Measurements from ENCODE around the gene MLH3.
A peak's percentile ranks its signal among the peaks of the same experiment; 100 is the strongest.
"Not testable (repeated sequence)": the region's sequence is repeated elsewhere in the genome, so short reads cannot be mapped to it uniquely, and the experiment has no call there.

MLH3 gene

GRCh38 chr14:75084513-75084912, 33.2 kb upstream of the MLH3 start:
- no peak overlapping the region for H3K27ac ChIP-seq (ENCODE audit: low read depth, low read length, severe bottlenecking)
- H3K4me1 ChIP-seq (ENCODE audit: control insufficient read depth, insufficient read depth, low read length, poor library complexity, severe bottlenecking): no peaks in the 10 kb centered on the region
- peaks cover 72% of the 10 kb centered on the region for H3K36me3 ChIP-seq (ENCODE audit: control insufficient read depth, insufficient read depth, low read length)
- H3K9me3 ChIP-seq (ENCODE audit: control insufficient read depth, low read length): no peaks in the 10 kb centered on the region
- no peak overlapping the region for H3K4me3 ChIP-seq (ENCODE audit: extremely low read depth, insufficient read depth, low read length, poor library complexity, severe bottlenecking)
- WGBS, 2 experiments (ENCODE audit: insufficient coverage in 2 of 2): 95 to 98% methylated on average over 3 to 5 of the region's 5 CpGs

DNA sequence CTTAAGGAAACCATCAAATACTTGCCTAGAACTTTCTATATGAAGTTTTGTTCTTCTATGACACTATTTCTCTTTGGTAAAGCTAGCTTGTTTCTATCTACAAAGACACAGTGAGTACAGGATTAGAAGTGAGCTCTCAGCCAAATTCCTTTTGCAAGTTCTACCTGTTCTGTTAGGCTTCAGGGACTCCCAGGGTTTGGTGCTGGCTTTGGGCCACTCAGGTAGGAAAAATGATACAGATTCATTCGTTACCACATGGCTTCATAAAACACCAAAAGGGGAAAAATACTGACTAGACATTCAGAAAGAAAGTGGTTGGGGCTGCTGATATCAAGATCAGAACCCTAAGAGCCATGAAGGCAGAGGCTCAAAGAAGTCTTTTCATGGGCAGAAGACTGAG, 32.0 kb upstream of the MLH3 start:
- H3K4me1 ChIP-seq (ENCODE audit: control insufficient read depth, insufficient read depth, low read length, poor library complexity, severe bottlenecking): no peaks in the 10 kb centered on the region
- peaks cover 66% of the 10 kb centered on the region for H3K36me3 ChIP-seq (ENCODE audit: control insufficient read depth, insufficient read depth, low read length)
- H3K4me3 ChIP-seq (ENCODE audit: extremely low read depth, insufficient read depth, low read length, poor library complexity, severe bottlenecking): no peak overlapping the region
- no CpG with 5 or more reads among the region's 1 CpG for WGBS, 2 experiments (ENCODE audit: insufficient coverage in 2 of 2)
- no peaks in the 10 kb centered on the region for H3K9me3 ChIP-seq (ENCODE audit: control insufficient read depth, low read length)
- H3K27ac ChIP-seq (ENCODE audit: low read depth, low read length, severe bottlenecking): no peak overlapping the region

GRCh38 chr14:75081660-75082229, 30.5 kb upstream of the MLH3 start:
- WGBS, 2 experiments (ENCODE audit: insufficient coverage in 2 of 2): 90% methylated on average over 2 of the region's 2 CpGs; no CpG with 5 or more reads in 1 of the 2 experiments
- Histone ChIP-seq H3K4me3 (ENCODE audit: extremely low read depth, insufficient read depth, low read length, poor library complexity, severe bottlenecking) (no peak overlapping the region), H3K36me3 (ENCODE audit: control insufficient read depth, insufficient read depth, low read length) (peaks cover 51% of the 10 kb centered on the region), H3K27ac (ENCODE audit: low read depth, low read length, severe bottlenecking) (no peak overlapping the region), H3K9me3 (ENCODE audit: control insufficient read depth, low read length) (no peaks in the 10 kb centered on the region), H3K4me1 (ENCODE audit: control insufficient read depth, insufficient read depth, low read length, poor library complexity, severe bottlenecking) (no peaks in the 10 kb centered on the region)

- Histone ChIP-seq H3K9me3 (ENCODE audit: control insufficient read depth, low read length) (no peaks in the 10 kb centered on the region), H3K36me3 (ENCODE audit: control insufficient read depth, insufficient read depth, low read length) (peaks cover 29% of the 10 kb centered on the region), H3K4me3 (ENCODE audit: extremely low read depth, insufficient read depth, low read length, poor library complexity, severe bottlenecking) (no peak overlapping the region), H3K4me1 (ENCODE audit: control insufficient read depth, insufficient read depth, low read length, poor library complexity, severe bottlenecking) (no peaks in the 10 kb centered on the region), H3K27ac (ENCODE audit: low read depth, low read length, severe bottlenecking) (no peak overlapping the region)
- 94 to 98% methylated on average over 2 to 4 of the region's 4 CpGs for WGBS, 2 experiments (ENCODE audit: insufficient coverage in 2 of 2)
Measured at GRCh38 chr14:75079521-75079920, 28.3 kb upstream of the MLH3 start.

- Histone ChIP-seq H3K36me3 (ENCODE audit: control insufficient read depth, insufficient read depth, low read length) (peaks cover 17% of the 10 kb centered on the region), H3K9me3 (ENCODE audit: control insufficient read depth, low read length) (no peaks in the 10 kb centered on the region), H3K27ac (ENCODE audit: low read depth, low read length, severe bottlenecking) (peak overlapping the region; percentile 7), H3K4me3 (ENCODE audit: extremely low read depth, insufficient read depth, low read length, poor library complexity, severe bottlenecking) (no peak overlapping the region), H3K4me1 (ENCODE audit: control insufficient read depth, insufficient read depth, low read length, poor library complexity, severe bottlenecking) (no peaks in the 10 kb centered on the region)
Measured at GRCh38 chr14:75077794-75078193, 26.5 kb upstream of the MLH3 start.

DNA sequence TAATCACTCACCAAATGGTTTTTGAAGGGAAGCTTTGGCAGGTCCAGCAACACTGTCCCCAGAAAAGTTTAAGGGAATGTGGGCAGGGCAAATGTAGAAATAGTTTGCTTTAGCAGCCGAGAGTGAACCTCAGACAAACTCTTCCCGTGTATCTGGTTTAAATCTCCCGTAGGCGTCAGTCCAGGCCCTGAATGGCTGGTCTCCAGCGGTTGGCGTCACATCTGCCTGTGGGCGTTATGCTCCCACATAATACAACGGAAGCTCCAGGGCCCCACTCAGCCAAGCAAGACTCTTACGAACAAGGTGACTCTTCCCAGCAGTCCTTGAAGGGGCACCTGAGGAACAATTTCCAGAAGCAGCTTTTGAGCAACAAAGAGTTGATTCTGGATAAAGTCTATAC, 19.1 kb upstream of the MLH3 start:
- H3K4me1 ChIP-seq (ENCODE audit: control insufficient read depth, insufficient read depth, low read length, poor library complexity, severe bottlenecking): no peaks in the 10 kb centered on the region
- H3K4me3 ChIP-seq (ENCODE audit: extremely low read depth, insufficient read depth, low read length, poor library complexity, severe bottlenecking): no peak overlapping the region
- no peak overlapping the region for H3K27ac ChIP-seq (ENCODE audit: low read depth, low read length, severe bottlenecking)
- H3K9me3 ChIP-seq (ENCODE audit: control insufficient read depth, low read length): no peaks in the 10 kb centered on the region
- H3K36me3 ChIP-seq (ENCODE audit: control insufficient read depth, insufficient read depth, low read length): no peaks in the 10 kb centered on the region
- 95 to 96% methylated on average over 9 of the region's 9 CpGs for WGBS, 2 experiments (ENCODE audit: insufficient coverage in 2 of 2)

GRCh38 chr14:75069811-75070145, 18.5 kb upstream of the MLH3 start:
- 62 to 64% methylated on average over 12 of the region's 12 CpGs for WGBS, 2 experiments (ENCODE audit: insufficient coverage in 2 of 2)
- Histone ChIP-seq H3K27ac (ENCODE audit: low read depth, low read length, severe bottlenecking) (peak overlapping the region; percentile 45), H3K4me3 (ENCODE audit: extremely low read depth, insufficient read depth, low read length, poor library complexity, severe bottlenecking) (peak overlapping the region; percentile 55), H3K36me3 (ENCODE audit: control insufficient read depth, insufficient read depth, low read length) (no peaks in the 10 kb centered on the region), H3K9me3 (ENCODE audit: control insufficient read depth, low read length) (no peaks in the 10 kb centered on the region), H3K4me1 (ENCODE audit: control insufficient read depth, insufficient read depth, low read length, poor library complexity, severe bottlenecking) (no peaks in the 10 kb centered on the region)

- H3K4me3 ChIP-seq (ENCODE audit: extremely low read depth, insufficient read depth, low read length, poor library complexity, severe bottlenecking): peak within 1 kb of the TSS; percentile 55
- H3K27ac ChIP-seq (ENCODE audit: low read depth, low read length, severe bottlenecking): peak within 1 kb of the TSS; percentile 71
- no peaks in the 10 kb centered on the region for H3K4me1 ChIP-seq (ENCODE audit: control insufficient read depth, insufficient read depth, low read length, poor library complexity, severe bottlenecking)
- 2% methylated on average over 35 to 55 of the region's 58 CpGs for WGBS, 2 experiments (ENCODE audit: insufficient coverage in 2 of 2)
- H3K9me3 ChIP-seq (ENCODE audit: control insufficient read depth, low read length): no peaks in the 10 kb centered on the region
- no peaks in the 10 kb centered on the region for H3K36me3 ChIP-seq (ENCODE audit: control insufficient read depth, insufficient read depth, low read length)
Measured at GRCh38 chr14:75069121-75069810, 18.0 kb upstream of the MLH3 start, which contains the start of gene ZC2HC1C. TSS of gene ZC2HC1C (plus strand) at chr14:75069641. CDS start at chr14:75070574, 933 bp downstream.

- H3K36me3 ChIP-seq (ENCODE audit: control insufficient read depth, insufficient read depth, low read length): no peaks in the 10 kb centered on the region
- no peaks in the 10 kb centered on the region for H3K9me3 ChIP-seq (ENCODE audit: control insufficient read depth, low read length)
- peak overlapping the region; percentile 55 for H3K4me3 ChIP-seq (ENCODE audit: extremely low read depth, insufficient read depth, low read length, poor library complexity, severe bottlenecking)
- peak overlapping the region; percentile 71 for H3K27ac ChIP-seq (ENCODE audit: low read depth, low read length, severe bottlenecking)
- 9 to 14% methylated on average over 10 to 12 of the region's 15 CpGs for WGBS, 2 experiments (ENCODE audit: insufficient coverage in 2 of 2)
- no peaks in the 10 kb centered on the region for H3K4me1 ChIP-seq (ENCODE audit: control insufficient read depth, insufficient read depth, low read length, poor library complexity, severe bottlenecking)
Measured at GRCh38 chr14:75068294-75069120, 17.2 kb upstream of the MLH3 start.

GRCh38 chr14:75067765-75068164, 16.5 kb upstream of the MLH3 start:
- H3K36me3 ChIP-seq (ENCODE audit: control insufficient read depth, insufficient read depth, low read length); H3K4me1 ChIP-seq (ENCODE audit: control insufficient read depth, insufficient read depth, low read length, poor library complexity, severe bottlenecking); H3K9me3 ChIP-seq (ENCODE audit: control insufficient read depth, low read length); H3K27ac ChIP-seq (ENCODE audit: low read depth, low read length, severe bottlenecking): not testable (repeated sequence)
- 65 to 100% methylated on average over 1 to 3 of the region's 4 CpGs for WGBS, 2 experiments (ENCODE audit: insufficient coverage in 2 of 2)
- peak overlapping the region; percentile 55 for H3K4me3 ChIP-seq (ENCODE audit: extremely low read depth, insufficient read depth, low read length, poor library complexity, severe bottlenecking)

DNA sequence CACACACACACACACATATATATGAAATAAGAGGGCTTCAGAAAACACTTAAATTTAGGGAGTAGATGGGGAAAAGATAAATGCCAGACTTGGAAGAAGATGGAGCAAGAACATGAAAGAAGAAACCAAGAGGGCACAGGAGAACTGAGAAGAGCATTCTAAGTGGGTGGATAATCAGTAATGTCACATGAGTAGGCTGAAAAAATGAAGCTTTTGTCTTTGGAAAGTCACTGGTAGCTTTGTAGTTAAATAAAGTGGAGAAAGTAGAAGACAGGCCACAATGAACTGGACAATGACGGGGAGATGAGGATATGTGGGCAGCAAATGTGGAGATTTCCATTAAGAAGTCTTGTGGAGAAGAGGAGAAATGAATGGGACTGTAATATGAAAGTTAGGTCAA, 15.9 kb upstream of the MLH3 start:
- WGBS, 2 experiments (ENCODE audit: insufficient coverage in 2 of 2): 92 to 100% methylated on average over 1 of the region's 1 CpG
- Histone ChIP-seq H3K36me3 (ENCODE audit: control insufficient read depth, insufficient read depth, low read length) (no peaks in the 10 kb centered on the region), H3K4me3 (ENCODE audit: extremely low read depth, insufficient read depth, low read length, poor library complexity, severe bottlenecking) (no peak overlapping the region), H3K27ac (ENCODE audit: low read depth, low read length, severe bottlenecking) (no peak overlapping the region), H3K4me1 (ENCODE audit: control insufficient read depth, insufficient read depth, low read length, poor library complexity, severe bottlenecking) (peaks cover 3% of the 10 kb centered on the region), H3K9me3 (ENCODE audit: control insufficient read depth, low read length) (no peaks in the 10 kb centered on the region)

Measured in mesodermal cell (in vitro differentiated cells).